ENCODE data around the gene TREML4.
"Not testable (repeated sequence)": the region's sequence is repeated elsewhere in the genome, so short reads cannot be mapped to it uniquely, and the experiment has no call there.

The TREML4 gene

DNA sequence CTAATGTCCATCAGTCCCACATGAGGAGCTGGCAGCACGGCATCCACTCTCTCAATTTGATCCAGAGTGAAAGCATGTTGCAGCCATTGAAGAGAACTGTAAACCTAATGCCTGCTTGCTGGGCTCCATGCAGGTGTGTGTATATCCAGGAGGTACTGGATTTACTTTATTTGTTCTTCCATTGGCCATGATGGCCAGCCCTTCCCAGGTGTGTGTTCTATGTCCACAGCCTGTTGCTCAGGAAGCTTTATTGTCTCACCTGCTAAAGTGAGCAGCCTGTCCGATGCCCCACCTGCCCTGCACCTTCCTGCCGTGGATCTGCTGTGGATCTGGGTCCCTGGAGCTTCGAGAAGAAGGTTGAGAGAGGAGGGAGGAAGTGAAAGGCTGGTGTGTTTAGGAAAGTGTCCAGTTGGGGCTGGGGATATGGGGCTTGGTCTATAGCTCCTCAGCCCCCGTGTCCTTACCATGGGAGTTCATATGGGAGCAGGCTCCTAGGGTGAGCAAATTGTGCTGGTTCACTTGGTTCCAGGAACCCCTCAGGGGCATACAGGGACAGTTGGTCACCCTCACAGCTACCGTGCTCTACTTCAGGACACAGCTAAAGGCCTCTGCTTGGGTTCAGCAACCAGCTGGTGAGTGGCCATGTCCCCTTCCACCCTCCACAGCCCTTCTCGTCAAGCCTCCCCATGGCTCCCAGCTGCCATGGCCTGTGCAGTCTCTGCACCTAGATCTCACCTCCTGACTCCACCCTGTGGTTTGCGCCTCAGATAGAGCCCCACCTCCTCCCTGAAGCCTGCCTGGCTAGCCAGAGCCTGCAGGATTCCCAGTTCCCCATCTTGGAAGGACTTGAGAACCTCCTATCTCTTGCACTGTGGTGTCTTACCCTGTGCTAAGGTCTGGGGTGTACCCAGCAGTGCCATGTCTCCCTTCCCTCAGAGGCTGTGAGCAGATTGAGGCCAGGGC lies 39.9 kb upstream of the TREML4 start:
- CTCF ChIA-PET: interaction anchor here (0.8 to 3.9 kb wide), 6 partner anchors 9 to 90 kb away, joined by 3 to 19 read pairs (median 4); partner anchors contain the start of genes TREML1 and TREML2
- DNase-seq: no peak
- Histone ChIP-seq H3K27ac (ENCODE audit: insufficient read depth in 1 of 2, low read depth in 1 of 2, low read length in 2 of 2, poor library complexity in 1 of 2, severe bottlenecking in 2 of 2) (no peak overlapping the region), H3K27me3 (replicated peaks in 2 of 5; ENCODE audit: control insufficient read depth in 4 of 5, insufficient read depth in 5 of 5, low read length in 4 of 5) (no peaks in the 10 kb centered on the region), H3K36me3 (ENCODE audit: control insufficient read depth in 4 of 4, insufficient read depth in 4 of 4, low read length in 3 of 4) (peaks cover 0 to 9% (median 3%) of the 10 kb centered on the region in 4 experiments), H3K4me1 (ENCODE audit: control extremely low read depth in 1 of 4, control insufficient read depth in 4 of 4, insufficient read depth in 4 of 4, low read length in 3 of 4) (peaks cover 0 to 15% (median under 1%) of the 10 kb centered on the region in 4 experiments), H3K4me3 (ENCODE audit: control insufficient read depth in 1 of 7, extremely low read depth in 1 of 7, insufficient read depth in 4 of 7, low read depth in 2 of 7, low read length in 6 of 7) (no peak overlapping the region), H3K9me3 (ENCODE audit: control extremely low read depth in 1 of 5, control insufficient read depth in 4 of 5, insufficient read depth in 2 of 5, low read depth in 1 of 5, low read length in 4 of 5) (peaks cover 0 to 14% (median 9%) of the 10 kb centered on the region in 5 experiments)
- 99% methylated on average over 6 of the region's 8 CpGs for WGBS (ENCODE audit: insufficient coverage)
- POLR2A ChIA-PET: no interaction called here

DNA sequence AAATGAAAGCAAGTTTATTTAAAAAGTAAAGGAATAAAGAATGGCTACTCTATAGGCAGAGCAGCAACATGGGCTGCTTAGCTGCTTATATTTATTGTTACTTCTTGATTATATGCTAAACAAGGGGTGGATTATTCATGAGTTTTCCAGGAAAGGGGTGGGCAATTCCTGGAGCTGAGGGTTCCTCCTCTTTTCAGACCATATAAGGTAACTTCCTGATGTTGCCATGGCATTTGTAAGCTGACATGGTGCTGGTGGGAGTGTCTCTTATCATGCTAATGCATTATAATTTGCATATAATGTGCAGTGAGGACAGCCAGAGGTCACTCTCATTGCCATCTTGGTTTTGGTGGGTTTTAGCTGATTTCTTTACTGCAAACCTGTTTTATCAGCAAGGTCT lies 39.1 kb upstream of the TREML4 start:
- H3K27me3 ChIP-seq (replicated peaks in 2 of 5; ENCODE audit: control insufficient read depth in 4 of 5, insufficient read depth in 5 of 5, low read length in 4 of 5); H3K27ac ChIP-seq (ENCODE audit: insufficient read depth in 1 of 2, low read depth in 1 of 2, low read length in 2 of 2, poor library complexity in 1 of 2, severe bottlenecking in 2 of 2); DNase-seq; POLR2A ChIA-PET; H3K36me3 ChIP-seq (ENCODE audit: control insufficient read depth in 4 of 4, insufficient read depth in 4 of 4, low read length in 3 of 4); H3K4me3 ChIP-seq (ENCODE audit: control insufficient read depth in 1 of 7, extremely low read depth in 1 of 7, insufficient read depth in 4 of 7, low read depth in 2 of 7, low read length in 6 of 7): not testable (repeated sequence)
- H3K4me1 ChIP-seq (ENCODE audit: control extremely low read depth in 1 of 4, control insufficient read depth in 4 of 4, insufficient read depth in 4 of 4, low read length in 3 of 4): peaks cover 0 to 14% (median 0%) of the 10 kb centered on the region in 4 experiments
- H3K9me3 ChIP-seq (ENCODE audit: control extremely low read depth in 1 of 5, control insufficient read depth in 4 of 5, insufficient read depth in 2 of 5, low read depth in 1 of 5, low read length in 4 of 5): peaks cover 0 to 14% (median 9%) of the 10 kb centered on the region in 5 experiments
- CTCF ChIA-PET: interaction anchor here (0.7 to 3.9 kb wide), 4 partner anchors 12 to 94 kb away, joined by 3 to 19 read pairs (median 7); partner anchors contain the start of gene TREML2

DNA sequence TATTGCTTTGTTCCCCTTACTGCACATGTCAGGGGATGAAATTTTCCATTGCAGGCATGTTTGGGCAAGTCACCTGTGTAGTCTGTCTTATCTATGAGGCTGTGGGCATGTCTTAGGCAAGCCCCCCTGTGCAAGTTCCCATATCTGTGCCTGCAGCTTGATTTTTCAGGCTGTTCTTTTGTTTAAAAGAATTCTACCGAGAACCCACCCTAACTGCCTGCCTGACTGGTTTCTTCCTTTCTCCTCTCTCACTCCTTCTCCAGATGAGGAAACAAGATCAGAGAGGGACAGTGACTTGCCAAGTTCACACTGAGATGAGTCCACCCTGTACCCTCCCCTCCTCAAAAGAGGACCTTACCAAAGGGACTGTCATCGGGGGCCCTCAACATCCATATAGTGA lies 38.2 kb upstream of the TREML4 start:
- Histone ChIP-seq H3K4me1 (ENCODE audit: control extremely low read depth in 1 of 4, control insufficient read depth in 4 of 4, insufficient read depth in 4 of 4, low read length in 3 of 4) (peaks cover 0 to 14% (median 0%) of the 10 kb centered on the region in 4 experiments), H3K9me3 (ENCODE audit: control extremely low read depth in 1 of 5, control insufficient read depth in 4 of 5, insufficient read depth in 2 of 5, low read depth in 1 of 5, low read length in 4 of 5) (peaks cover 0 to 14% (median 9%) of the 10 kb centered on the region in 5 experiments), H3K27ac (ENCODE audit: insufficient read depth in 1 of 2, low read depth in 1 of 2, low read length in 2 of 2, poor library complexity in 1 of 2, severe bottlenecking in 2 of 2) (no peak overlapping the region), H3K27me3 (replicated peaks in 2 of 5; ENCODE audit: control insufficient read depth in 4 of 5, insufficient read depth in 5 of 5, low read length in 4 of 5) (no peaks in the 10 kb centered on the region), H3K4me3 (ENCODE audit: control insufficient read depth in 1 of 7, extremely low read depth in 1 of 7, insufficient read depth in 4 of 7, low read depth in 2 of 7, low read length in 6 of 7) (no peak overlapping the region), H3K36me3 (ENCODE audit: control insufficient read depth in 4 of 4, insufficient read depth in 4 of 4, low read length in 3 of 4) (peaks cover 0 to 16% (median 7%) of the 10 kb centered on the region in 4 experiments)
- POLR2A ChIA-PET: no interaction called here
- no peak for DNase-seq
- WGBS (ENCODE audit: insufficient coverage): 100% methylated on average over 1 of the region's 2 CpGs
- CTCF ChIA-PET: interaction anchor here (0.7 to 3.9 kb wide), 6 partner anchors 11 to 143 kb away, joined by 3 to 19 read pairs (median 4); partner anchors contain the start of gene TREML2

DNA sequence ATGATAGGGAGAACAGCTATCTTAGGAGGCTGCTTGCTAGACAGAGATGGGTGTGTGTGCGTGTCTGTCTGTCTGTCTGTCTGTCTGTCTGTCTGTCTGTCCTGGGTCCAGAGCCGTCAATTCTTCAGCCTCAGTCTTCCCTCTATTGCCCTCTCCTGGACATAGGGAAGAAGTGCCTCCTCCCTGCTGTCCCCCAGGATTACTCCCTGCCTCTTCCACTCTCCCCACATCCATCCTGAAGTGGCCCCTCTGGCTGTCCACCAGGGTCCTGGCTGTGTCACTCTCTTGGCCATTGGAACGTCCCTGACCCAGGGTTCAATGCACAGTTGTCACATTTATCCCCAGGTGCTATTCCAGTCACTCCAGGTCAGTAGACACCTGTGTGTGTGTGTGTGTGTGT lies 37.4 kb upstream of the TREML4 start:
- peaks cover 0 to 14% (median 9%) of the 10 kb centered on the region in 5 experiments for H3K9me3 ChIP-seq (ENCODE audit: control extremely low read depth in 1 of 5, control insufficient read depth in 4 of 5, insufficient read depth in 2 of 5, low read depth in 1 of 5, low read length in 4 of 5)
- peaks cover 0 to 19% (median 8%) of the 10 kb centered on the region in 4 experiments for H3K36me3 ChIP-seq (ENCODE audit: control insufficient read depth in 4 of 4, insufficient read depth in 4 of 4, low read length in 3 of 4)
- DNase-seq: no peak
- 100% methylated on average over 3 of the region's 3 CpGs for WGBS (ENCODE audit: insufficient coverage)
- CTCF ChIA-PET: interaction anchor here (0.8 to 3.9 kb wide), 6 partner anchors 11 to 142 kb away, joined by 3 to 19 read pairs (median 4); partner anchors contain the start of gene TREML2
- peaks cover 0 to 11% (median 0%) of the 10 kb centered on the region in 4 experiments for H3K4me1 ChIP-seq (ENCODE audit: control extremely low read depth in 1 of 4, control insufficient read depth in 4 of 4, insufficient read depth in 4 of 4, low read length in 3 of 4)
- H3K27ac ChIP-seq (ENCODE audit: insufficient read depth in 1 of 2, low read depth in 1 of 2, low read length in 2 of 2, poor library complexity in 1 of 2, severe bottlenecking in 2 of 2): no peak overlapping the region
- H3K4me3 ChIP-seq (ENCODE audit: control insufficient read depth in 1 of 7, extremely low read depth in 1 of 7, insufficient read depth in 4 of 7, low read depth in 2 of 7, low read length in 6 of 7): no peak overlapping the region
- H3K27me3 ChIP-seq (replicated peaks in 2 of 5; ENCODE audit: control insufficient read depth in 4 of 5, insufficient read depth in 5 of 5, low read length in 4 of 5): no peaks in the 10 kb centered on the region
- POLR2A ChIA-PET: no interaction called here

DNA sequence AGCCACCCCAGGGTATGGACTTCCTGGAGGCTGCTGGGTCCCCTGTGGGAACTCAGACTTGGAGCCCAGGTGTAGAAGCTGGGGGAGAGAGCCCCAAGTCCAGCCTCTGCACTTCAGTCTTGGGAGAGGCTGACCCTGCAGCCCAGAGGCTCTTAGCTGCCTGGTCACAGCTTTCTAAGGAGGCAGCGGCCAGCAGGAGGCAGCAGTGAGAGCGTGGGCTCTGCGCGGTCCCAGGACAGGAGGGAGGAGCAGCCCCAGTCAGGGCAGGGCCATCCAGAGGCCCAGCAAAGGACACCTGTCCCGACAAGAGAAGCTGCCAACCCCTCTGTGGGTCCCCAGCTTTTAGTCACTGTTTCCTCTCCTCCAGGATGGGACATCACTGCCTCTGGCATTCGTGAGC lies 36.6 kb upstream of the TREML4 start:
- peak; percentile 30 to 46 (median 45) for DNase-seq
- Histone ChIP-seq H3K9me3 (ENCODE audit: control extremely low read depth in 1 of 5, control insufficient read depth in 4 of 5, insufficient read depth in 2 of 5, low read depth in 1 of 5, low read length in 4 of 5) (peaks cover 0 to 14% (median 9%) of the 10 kb centered on the region in 5 experiments), H3K27ac (ENCODE audit: insufficient read depth in 1 of 2, low read depth in 1 of 2, low read length in 2 of 2, poor library complexity in 1 of 2, severe bottlenecking in 2 of 2) (no peak overlapping the region), H3K27me3 (replicated peaks in 2 of 5; ENCODE audit: control insufficient read depth in 4 of 5, insufficient read depth in 5 of 5, low read length in 4 of 5) (no peaks in the 10 kb centered on the region), H3K4me1 (ENCODE audit: control extremely low read depth in 1 of 4, control insufficient read depth in 4 of 4, insufficient read depth in 4 of 4, low read length in 3 of 4) (peaks cover 0 to 3% (median 0%) of the 10 kb centered on the region in 4 experiments), H3K36me3 (ENCODE audit: control insufficient read depth in 4 of 4, insufficient read depth in 4 of 4, low read length in 3 of 4) (peaks cover 0 to 19% (median 8%) of the 10 kb centered on the region in 4 experiments), H3K4me3 (ENCODE audit: control insufficient read depth in 1 of 7, extremely low read depth in 1 of 7, insufficient read depth in 4 of 7, low read depth in 2 of 7, low read length in 6 of 7) (no peak overlapping the region)
- WGBS (ENCODE audit: insufficient coverage): 29% methylated on average over 5 of the region's 6 CpGs
- POLR2A ChIA-PET: interaction anchor here (0.9 to 1.1 kb wide), 2 partner anchors 9 kb away, joined by 3 to 4 read pairs; partner anchors contain the start of gene TREML2
- CTCF ChIA-PET: interaction anchor here (0.8 to 2.0 kb wide), 9 partner anchors 9 to 128 kb away, joined by 3 to 8 read pairs (median 4); partner anchors contain the start of gene TREML2

DNA sequence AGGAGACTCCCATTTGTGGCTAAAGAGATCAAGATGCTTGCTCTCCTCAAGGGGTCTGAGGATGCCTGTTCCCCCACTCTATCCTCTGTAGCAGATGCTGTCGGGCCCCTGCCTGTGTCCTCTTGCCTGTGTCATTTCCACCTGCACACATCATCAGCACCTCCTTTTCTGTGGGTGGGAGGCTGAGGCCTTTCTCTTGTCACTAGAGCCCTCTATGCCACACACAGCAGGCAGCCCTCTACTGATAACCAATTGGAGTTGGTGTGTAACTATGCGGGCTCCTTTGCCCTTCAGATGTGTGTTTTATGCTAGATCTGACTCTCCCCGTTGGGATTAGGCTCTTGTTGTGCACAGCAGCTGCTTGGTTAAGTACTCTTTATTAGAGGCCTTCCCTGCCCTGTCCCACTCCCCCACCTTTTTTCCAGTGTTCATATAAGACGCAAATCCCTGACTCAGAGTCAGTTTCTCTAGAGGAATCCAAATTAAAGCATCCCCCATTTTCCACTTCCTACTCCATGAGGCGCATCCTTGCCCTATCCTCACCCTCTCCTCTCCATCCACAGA lies 34.9 kb upstream of the TREML4 start:
- Histone ChIP-seq H3K4me3 (ENCODE audit: control insufficient read depth in 1 of 7, extremely low read depth in 1 of 7, insufficient read depth in 4 of 7, low read depth in 2 of 7, low read length in 6 of 7) (no peak overlapping the region), H3K27me3 (replicated peaks in 2 of 5; ENCODE audit: control insufficient read depth in 4 of 5, insufficient read depth in 5 of 5, low read length in 4 of 5) (no peaks in the 10 kb centered on the region), H3K36me3 (ENCODE audit: control insufficient read depth in 4 of 4, insufficient read depth in 4 of 4, low read length in 3 of 4) (peaks cover 0 to 28% (median 11%) of the 10 kb centered on the region in 4 experiments), H3K9me3 (ENCODE audit: control extremely low read depth in 1 of 5, control insufficient read depth in 4 of 5, insufficient read depth in 2 of 5, low read depth in 1 of 5, low read length in 4 of 5) (peaks cover 0 to 14% (median 9%) of the 10 kb centered on the region in 5 experiments), H3K27ac (ENCODE audit: insufficient read depth in 1 of 2, low read depth in 1 of 2, low read length in 2 of 2, poor library complexity in 1 of 2, severe bottlenecking in 2 of 2) (no peak overlapping the region), H3K4me1 (ENCODE audit: control extremely low read depth in 1 of 4, control insufficient read depth in 4 of 4, insufficient read depth in 4 of 4, low read length in 3 of 4) (peaks cover 0 to under 1% (median 0%) of the 10 kb centered on the region in 4 experiments)
- ChIA-PET POLR2A (no interaction called here), CTCF (interaction anchor here (1.2 to 2.0 kb wide), 2 partner anchors 114 to 127 kb away, joined by 3 to 8 read pairs; no protein-coding TSS in a partner anchor)
- DNase-seq: no peak
- 98% methylated on average over 4 of the region's 5 CpGs for WGBS (ENCODE audit: insufficient coverage)
